ENCODE measurements around the gene TMEM97.
A peak's percentile ranks its signal among the peaks of the same experiment; 100 is the strongest.
"Not testable (repeated sequence)": the region's sequence is repeated elsewhere in the genome, so short reads cannot be mapped to it uniquely, and the experiment has no call there.

The TMEM97 gene

GRCh38 chr17:28338056-28338768 lies 19.2 kb downstream of the TMEM97 start:
- no peak for DNase-seq (ENCODE audit: low read depth)

DNA sequence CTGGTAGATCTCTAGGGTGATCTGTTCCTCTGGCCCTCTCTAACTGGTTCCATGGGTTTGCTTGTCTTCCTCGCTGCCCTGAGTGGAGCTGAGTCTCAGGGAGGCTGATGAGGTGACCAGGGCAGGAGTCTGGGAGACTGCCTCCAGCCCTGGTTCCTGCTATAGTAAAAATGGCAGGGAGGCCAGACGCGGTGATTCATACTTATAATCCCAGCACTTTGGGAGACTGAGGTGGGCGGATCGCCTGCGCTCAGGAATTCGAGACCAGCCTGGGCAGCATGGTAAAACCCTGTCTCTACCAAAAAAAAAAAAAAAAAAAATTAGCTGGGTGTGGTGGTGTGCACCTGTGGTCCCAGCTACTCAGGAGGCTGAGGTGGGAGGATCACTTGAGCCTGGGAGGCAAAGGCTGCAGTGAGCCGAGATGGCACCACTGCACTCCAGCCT lies 19.8 kb downstream of the TMEM97 start:
- not testable (repeated sequence) for DNase-seq (ENCODE audit: low read depth)

DNA sequence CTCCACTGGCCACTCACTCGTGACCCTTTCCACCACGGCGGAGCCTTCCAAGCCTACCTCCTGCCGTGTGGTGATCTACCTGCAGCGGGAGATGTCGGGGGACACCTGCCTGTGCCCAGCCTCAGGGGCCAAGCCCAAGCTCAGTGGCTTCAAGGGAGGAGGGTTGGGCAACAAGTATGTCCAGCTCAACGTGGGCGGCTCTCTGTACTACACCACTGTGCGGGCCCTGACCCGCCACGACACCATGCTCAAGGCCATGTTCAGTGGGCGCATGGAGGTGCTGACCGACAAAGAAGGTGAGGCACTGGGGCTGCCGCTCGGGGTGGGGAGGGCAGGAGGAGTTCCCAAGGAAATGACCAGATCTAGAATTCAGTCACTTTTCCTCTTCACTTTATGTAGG lies 20.4 kb downstream of the TMEM97 start:
- DNase-seq (ENCODE audit: low read depth) = no peak

- DNase-seq (ENCODE audit: low read depth) = no peak
Observed at GRCh38 chr17:28340374-28340773, 21.4 kb downstream of the TMEM97 start.

GRCh38 chr17:28341516-28341915 lies 22.5 kb downstream of the TMEM97 start:
- DNase-seq (ENCODE audit: low read depth) = no peak

DNA sequence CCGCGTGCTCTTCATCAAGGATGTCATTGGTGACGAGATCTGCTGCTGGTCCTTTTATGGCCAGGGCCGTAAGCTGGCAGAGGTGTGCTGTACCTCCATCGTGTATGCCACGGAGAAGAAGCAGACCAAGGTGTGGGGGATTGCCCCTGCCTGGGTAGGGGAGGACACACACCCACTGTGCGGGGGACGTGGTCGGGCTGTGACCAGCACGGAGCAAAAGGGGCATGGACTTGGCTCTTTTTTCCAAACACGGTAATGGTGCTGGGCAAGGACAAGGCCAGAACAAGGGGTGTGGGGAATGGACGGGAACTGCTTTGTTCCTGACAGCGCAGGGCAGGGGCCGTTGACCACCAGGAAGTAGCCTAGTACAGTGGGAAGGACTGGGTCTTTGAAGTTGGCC lies 23.3 kb downstream of the TMEM97 start:
- no peak for DNase-seq (ENCODE audit: low read depth)

DNA sequence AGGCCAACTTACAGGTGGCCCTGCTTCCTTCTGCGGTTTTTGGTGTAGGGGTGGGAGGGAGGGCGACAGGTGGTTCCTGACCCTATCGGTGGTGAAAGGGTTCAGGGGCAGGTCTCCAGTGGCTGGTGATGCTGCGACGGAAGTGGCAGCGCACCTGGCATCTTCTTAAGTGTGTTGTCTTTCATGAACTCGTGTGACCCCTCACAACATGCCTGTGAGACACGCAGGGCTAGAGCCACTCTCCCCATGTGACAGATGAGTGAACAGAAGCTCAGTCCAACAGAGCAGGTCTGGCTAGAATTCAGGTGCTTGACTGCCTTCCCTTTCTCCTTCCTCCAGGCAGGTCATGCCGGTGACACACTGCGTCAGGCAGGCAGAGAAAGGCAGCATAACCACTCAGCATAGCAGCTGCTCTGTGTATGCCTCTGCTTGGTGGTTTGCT lies 24.5 kb downstream of the TMEM97 start:
- no peak for DNase-seq (ENCODE audit: low read depth)

DNA sequence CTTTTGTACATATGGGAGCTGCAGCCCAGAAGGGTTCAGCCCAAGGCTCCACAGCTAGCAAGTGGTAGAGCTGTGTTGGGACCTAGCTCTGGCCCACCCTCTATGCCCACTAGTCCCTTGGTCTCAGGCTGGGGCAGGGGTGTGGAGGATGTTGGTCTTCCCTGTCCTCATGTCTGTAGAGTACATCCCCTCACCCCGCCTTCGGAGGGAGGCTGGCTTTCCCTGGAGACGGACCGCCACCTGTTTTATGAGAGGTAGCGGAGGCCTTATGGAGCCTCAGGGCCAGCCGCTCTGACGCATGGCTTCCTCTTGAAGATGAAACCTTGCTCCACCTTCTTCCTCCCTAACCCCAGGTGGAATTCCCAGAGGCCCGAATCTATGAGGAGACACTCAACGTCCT lies 25.0 kb downstream of the TMEM97 start:
- DNase-seq (ENCODE audit: low read depth) = no peak

- DNase-seq (ENCODE audit: low read depth) = no peak
Observed at GRCh38 chr17:28344435-28344901, 25.5 kb downstream of the TMEM97 start.

DNA sequence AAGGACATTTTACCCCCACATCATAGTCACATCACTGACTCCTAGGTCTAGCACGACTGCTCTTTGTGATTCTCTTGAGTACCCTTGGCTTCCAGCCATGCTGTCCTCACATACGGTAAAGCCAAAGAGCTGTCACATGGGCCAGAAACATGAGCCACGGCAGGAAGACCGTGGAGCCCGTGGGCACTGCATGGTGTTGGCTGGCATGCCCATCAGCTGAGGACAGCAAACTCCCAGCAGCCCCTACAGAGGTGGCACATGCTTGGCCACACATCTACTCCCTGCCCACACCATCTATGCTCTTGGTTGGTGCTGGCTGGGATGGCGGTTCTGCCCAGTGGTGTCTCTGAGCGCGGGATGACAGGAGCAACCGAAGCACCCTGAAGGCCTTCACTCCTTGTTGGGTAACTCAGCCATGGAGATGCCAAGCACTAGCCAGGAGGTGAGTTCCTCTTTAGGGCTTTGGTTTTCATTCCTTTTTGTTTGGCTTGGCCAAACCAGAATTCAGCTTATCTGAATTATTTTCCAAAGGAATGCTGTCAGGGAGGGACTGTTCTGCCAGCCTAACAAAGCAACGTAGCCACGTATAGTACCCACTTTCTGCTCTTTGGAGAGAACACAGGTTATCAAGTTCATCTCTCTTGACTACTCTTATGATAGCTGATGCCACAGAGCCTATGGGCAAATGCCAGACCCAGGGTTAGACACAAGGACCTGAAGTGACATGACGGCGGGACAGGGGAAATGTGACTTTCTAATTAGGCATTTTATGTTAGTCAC lies 26.6 kb downstream of the TMEM97 start:
- DNase-seq (ENCODE audit: low read depth) = no peak

GRCh38 chr17:28346199-28346580 lies 27.2 kb downstream of the TMEM97 start:
- no peak for DNase-seq (ENCODE audit: low read depth)

DNA sequence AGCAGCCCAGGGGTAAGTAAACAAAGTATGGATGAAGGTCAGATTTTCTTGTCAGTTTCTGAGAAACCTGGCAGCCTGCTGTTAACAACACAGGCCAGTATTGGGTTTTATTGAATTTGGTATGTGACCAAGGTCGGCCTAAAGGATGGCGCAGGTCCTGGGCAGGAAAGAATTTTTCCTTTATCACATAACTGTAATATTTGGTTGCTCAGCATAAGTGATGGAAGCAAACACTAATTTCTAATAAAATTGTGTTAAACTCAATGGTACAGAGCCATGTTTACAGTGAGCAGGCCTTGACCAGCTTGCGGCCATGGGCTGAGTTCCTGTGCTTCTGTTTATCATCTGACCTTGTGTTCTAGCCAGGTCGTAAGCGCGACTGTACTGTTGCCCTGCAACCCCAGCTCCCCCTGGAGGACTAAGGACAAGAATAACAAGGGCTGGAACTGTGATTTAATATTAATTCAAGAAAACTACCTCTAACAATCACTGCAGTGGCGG lies 27.8 kb downstream of the TMEM97 start:
- no peak for DNase-seq (ENCODE audit: low read depth)

- DNase-seq (ENCODE audit: low read depth) = no peak
Observed at GRCh38 chr17:28347261-28347891, 28.4 kb downstream of the TMEM97 start.

- DNase-seq (ENCODE audit: low read depth) = no peak
Observed at GRCh38 chr17:28348979-28349378, 30.0 kb downstream of the TMEM97 start.

DNA sequence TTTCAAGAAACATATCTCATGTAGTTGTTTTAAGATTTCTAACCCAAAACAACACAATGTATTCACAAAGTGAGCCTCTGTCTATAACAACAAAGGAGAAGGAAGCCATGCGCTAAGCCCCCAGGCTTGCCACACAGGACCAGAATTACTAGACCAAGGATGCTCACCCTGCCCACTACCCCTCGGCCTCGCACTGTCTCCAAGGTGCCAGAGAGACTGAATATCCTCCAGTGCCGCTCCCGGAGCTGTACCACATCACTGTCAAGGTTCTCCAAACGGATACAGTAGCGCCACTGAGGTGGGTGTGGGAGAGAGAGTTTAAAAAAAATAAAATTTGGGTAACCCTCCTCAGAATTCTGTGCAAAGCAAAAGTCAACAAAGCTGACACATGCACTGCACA lies 31.3 kb downstream of the TMEM97 start:
- no peak for DNase-seq (ENCODE audit: low read depth)

DNA sequence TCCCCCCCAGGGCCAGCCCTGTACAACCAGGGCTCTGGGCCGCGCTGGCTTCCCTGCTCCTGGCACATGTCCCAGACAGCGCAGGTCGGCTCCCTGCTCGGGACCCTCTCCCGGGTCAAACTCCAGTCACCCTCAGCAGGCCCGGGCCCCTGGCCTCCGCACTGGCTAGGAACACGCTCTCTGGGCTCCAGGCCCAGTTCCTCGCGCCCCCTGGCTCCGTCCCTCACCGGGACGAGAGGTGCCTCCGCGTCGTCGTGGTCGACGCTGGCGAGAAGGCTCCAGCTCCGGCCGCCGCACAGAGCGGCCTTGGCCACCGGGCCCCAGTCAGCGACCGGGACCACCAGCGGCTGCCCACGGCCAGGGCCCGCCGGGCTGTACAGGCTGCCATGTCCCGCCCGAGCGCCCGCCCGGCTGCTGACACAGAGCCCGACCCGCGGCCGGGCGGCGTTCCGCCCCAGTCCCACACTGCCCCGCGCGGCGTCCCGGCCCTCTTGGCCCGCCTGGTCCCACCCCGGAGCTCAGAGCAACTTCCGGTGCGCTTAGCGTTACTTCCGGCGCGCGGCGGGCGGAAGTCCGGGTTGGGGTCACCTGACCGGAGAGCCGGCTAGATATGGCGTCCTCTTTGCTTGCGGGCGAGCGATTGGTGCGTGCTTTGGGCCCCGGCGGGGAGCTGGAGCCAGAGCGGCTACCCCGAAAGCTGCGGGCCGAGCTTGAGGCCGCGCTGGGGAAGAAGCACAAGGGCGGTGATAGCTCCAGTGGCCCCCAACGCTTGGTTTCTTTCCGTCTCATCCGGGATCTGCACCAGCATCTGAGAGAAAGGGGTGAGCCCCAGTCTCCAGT lies 38.3 kb downstream of the TMEM97 start, which contains the start of gene POLDIP2:
Gene POLDIP2, minus strand, starts transcription at position 467 of the 840 bp plus-strand sequence. Its CDS starts 79 bp downstream, at position 388.
- DNase-seq (ENCODE audit: low read depth) = peak; percentile 97

DNA sequence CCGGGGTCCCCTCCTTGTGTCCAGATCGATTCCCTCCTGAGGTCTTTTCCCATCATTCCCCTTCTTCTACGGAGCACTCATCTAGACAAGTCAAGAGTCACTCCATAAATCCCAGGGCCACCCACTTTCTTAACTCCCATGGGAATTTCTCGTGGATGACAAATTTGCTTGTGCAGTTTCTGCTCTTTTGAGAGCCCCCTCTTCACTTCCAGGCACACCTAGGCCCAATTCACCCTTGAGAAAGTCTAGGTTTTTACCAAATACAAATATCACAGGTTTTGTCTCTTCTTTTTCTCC lies 38.8 kb downstream of the TMEM97 start:
- DNase-seq (ENCODE audit: low read depth) = no peak

DNA sequence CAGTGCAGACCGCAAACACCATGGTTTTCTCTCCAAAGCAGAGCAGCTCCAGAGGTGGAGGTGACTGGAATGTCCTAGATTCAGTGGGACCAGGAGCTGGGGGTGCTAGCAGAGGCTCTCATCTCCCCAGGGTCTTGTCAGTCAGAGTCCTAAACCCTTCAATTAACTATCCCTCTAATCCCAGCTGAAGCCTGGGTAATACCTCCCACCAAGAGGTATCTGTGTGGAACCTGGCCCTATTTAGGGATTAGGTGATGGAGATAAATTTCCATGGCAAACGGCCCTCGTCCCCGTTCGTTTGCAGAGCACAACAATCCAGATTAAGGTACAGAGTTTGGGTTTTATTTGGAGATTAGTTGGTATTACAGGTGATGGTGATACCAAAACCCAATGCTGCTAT lies 44.2 kb downstream of the TMEM97 start:
- no peak for DNase-seq (ENCODE audit: low read depth)

GRCh38 chr17:28363776-28364650 lies 45.0 kb downstream of the TMEM97 start:
- DNase-seq (ENCODE audit: low read depth) = no peak

DNA sequence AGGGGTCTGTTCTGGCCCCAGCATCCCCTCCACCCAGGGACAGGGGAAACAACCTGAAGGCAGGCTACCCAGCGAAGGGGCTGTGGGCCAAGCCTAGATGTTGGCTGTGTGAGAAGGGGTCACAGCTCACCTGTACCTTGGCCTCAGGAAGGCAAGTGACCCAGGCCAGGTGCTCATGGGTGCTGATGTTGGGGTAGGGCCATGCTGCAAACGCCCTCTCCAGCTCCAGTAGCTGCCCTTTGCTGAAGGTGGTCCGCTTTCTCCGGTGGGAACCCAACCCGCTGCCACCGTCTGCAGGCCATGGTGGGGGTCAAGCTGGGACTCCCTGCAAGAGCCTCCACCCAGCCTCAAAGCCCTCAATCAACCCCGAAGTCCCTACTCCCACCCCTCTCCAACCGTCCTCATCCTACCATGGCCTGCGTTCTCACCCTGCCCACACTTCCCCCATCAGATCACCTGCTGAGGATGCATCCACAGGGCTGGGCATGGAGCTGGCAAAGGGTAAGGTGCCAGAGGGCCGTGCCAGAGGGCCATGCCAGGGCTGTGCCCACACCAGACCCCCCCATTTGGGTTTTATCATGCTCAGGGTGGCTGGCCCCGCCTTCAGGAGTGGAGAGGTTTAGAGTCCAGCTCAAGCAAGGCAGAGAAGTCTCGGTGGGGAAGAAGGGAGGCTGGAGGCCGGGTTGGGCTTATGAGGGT lies 45.8 kb downstream of the TMEM97 start, which contains the start of gene SEBOX:
Gene SEBOX, minus strand, starts transcription at position 535 of the 699 bp plus-strand sequence. Its CDS starts 48 bp downstream, at position 487.
- no peak for DNase-seq (ENCODE audit: low read depth)
